Neutrophil (primary cell): ENCODE measurements around the gene ATP2C2.

ENCODE experiments used
- H3K27ac ChIP-seq: fragments of 200-600 bp; sonication (generic); 2 replicates; pipeline ENCODE4 v1.5.1; 2016; ENCODE audit warnings: mild to moderate bottlenecking, moderate library complexity
- H3K27me3 ChIP-seq: fragments of 200-600 bp; sonication (generic); 2 replicates; pipeline ENCODE4 v1.6.0; 2016; ENCODE audit warnings: mild to moderate bottlenecking
- H3K36me3 ChIP-seq: fragments of 200-600 bp; sonication (generic); 2 replicates; pipeline ENCODE4 v1.5.1; 2017
- H3K4me1 ChIP-seq, 2 experiments: fragments of 200-600 bp in 1 of 2; sonication (generic) in 1 of 2; 1 replicate in 1 of 2; 2 replicates in 1 of 2; pipeline versions ENCODE4 v1.5.1 to v1.6.1; 2013 to 2016; ENCODE audit warnings: low read depth in 1 of 2, low read length in 1 of 2, mild to moderate bottlenecking in 1 of 2, moderate library complexity in 1 of 2; ENCODE audit not compliant: control insufficient read depth in 1 of 2, insufficient read depth in 1 of 2
- H3K4me3 ChIP-seq, 2 experiments: fragments of 200-600 bp in 1 of 2; sonication (generic) in 1 of 2; 1 replicate in 1 of 2; 2 replicates in 1 of 2; pipeline ENCODE4 v1.5.1; 2013 to 2016; ENCODE audit warnings: low read depth in 1 of 2, low read length in 1 of 2, mild to moderate bottlenecking in 1 of 2, moderate library complexity in 1 of 2
- H3K9me3 ChIP-seq: fragments of 200-600 bp; sonication (generic); 2 replicates; pipeline ENCODE4 v1.5.1; 2016
- CTCF ChIP-seq: fragments of 200-600 bp; sonication (generic); IDR thresholded peaks from 2 replicates; pipeline ENCODE4 v1.5.1; 2016; ENCODE audit warnings: antibody characterized with exemption

Gene ATP2C2

GRCh38 chr16:84453061-84453752 lies 84.9 kb downstream of the ATP2C2 start:
- H3K4me3 ChIP-seq = no peak overlapping the region
- no peak overlapping the region for H3K27ac ChIP-seq
- no peaks in the 10 kb centered on the region for H3K9me3 ChIP-seq
- no peaks in the 10 kb centered on the region for H3K4me1 ChIP-seq
- peaks cover 60% of the 10 kb centered on the region for H3K36me3 ChIP-seq
- no peaks in the 10 kb centered on the region for H3K27me3 ChIP-seq
- TF ChIP-seq CTCF = no peak

- H3K4me3 ChIP-seq = no peak overlapping the region
- H3K27me3 ChIP-seq = no peaks in the 10 kb centered on the region
- H3K9me3 ChIP-seq = no peaks in the 10 kb centered on the region
- no peak for TF ChIP-seq CTCF
- no peak overlapping the region for H3K27ac ChIP-seq
- no peaks in the 10 kb centered on the region for H3K4me1 ChIP-seq
- H3K36me3 ChIP-seq = peaks cover 55% of the 10 kb centered on the region
Measured at GRCh38 chr16:84454611-84455010, 86.3 kb downstream of the ATP2C2 start.

- Histone ChIP-seq H3K4me3 (no peak overlapping the region), H3K9me3 (no peaks in the 10 kb centered on the region), H3K36me3 (peaks cover 55% of the 10 kb centered on the region), H3K4me1 (no peaks in the 10 kb centered on the region), H3K27me3 (no peaks in the 10 kb centered on the region), H3K27ac (no peak overlapping the region)
- no peak for TF ChIP-seq CTCF
Measured at GRCh38 chr16:84455031-84455430, 86.7 kb downstream of the ATP2C2 start.

GRCh38 chr16:84458606-84459532 lies 90.5 kb downstream of the ATP2C2 start:
- Histone ChIP-seq H3K4me1 (no peaks in the 10 kb centered on the region), H3K27ac (no peak overlapping the region), H3K36me3 (peaks cover 61% of the 10 kb centered on the region), H3K4me3 (no peak overlapping the region), H3K9me3 (no peaks in the 10 kb centered on the region), H3K27me3 (no peaks in the 10 kb centered on the region)
- no peak for TF ChIP-seq CTCF

GRCh38 chr16:84459533-84459894 lies 91.2 kb downstream of the ATP2C2 start:
- TF ChIP-seq CTCF = no peak
- H3K9me3 ChIP-seq = no peaks in the 10 kb centered on the region

More at GRCh38 chr16:84459533-84459894, 91.2 kb downstream of the ATP2C2 start:
- Histone ChIP-seq H3K36me3 (peaks cover 66% of the 10 kb centered on the region), H3K27ac (no peak overlapping the region), H3K4me1 (no peaks in the 10 kb centered on the region), H3K27me3 (no peaks in the 10 kb centered on the region), H3K4me3 (no peak overlapping the region)
